ENCODE results near the gene UBE2I.

DNA sequence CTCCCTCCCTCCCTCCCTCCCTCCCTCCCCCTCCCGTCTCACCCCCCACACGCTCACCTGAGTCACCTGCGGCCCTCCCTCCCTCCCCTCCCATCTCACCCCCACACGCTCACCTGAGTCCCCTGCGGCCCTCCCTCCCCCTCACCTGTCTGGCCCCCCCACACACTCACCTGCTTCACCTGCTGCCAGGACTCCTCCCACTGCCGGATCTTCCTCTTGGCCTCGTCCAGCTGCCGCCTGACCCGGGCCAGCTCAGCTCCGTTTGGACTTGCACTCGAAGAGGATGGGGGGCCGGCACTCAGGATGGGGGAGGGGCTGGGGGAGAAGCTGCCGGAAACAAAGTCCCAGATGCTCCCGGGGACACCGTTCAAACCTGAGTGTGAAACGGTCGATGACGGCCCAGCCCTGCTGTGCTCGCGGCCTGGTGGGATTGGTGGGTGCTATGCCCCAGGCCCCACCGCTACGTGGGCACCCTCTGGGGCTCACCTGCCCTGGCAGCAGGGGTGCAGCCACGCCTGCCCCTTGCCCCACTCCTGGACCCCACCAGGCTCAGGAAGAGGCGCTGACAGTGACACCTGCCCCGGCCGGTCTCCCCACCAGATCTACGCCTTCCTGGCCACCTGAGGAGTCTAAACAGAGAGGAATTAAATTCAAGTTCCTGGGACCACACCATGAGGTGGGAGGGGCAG lies 58.2 kb downstream of the UBE2I start:
- TF ChIP-seq, protein P1, sequence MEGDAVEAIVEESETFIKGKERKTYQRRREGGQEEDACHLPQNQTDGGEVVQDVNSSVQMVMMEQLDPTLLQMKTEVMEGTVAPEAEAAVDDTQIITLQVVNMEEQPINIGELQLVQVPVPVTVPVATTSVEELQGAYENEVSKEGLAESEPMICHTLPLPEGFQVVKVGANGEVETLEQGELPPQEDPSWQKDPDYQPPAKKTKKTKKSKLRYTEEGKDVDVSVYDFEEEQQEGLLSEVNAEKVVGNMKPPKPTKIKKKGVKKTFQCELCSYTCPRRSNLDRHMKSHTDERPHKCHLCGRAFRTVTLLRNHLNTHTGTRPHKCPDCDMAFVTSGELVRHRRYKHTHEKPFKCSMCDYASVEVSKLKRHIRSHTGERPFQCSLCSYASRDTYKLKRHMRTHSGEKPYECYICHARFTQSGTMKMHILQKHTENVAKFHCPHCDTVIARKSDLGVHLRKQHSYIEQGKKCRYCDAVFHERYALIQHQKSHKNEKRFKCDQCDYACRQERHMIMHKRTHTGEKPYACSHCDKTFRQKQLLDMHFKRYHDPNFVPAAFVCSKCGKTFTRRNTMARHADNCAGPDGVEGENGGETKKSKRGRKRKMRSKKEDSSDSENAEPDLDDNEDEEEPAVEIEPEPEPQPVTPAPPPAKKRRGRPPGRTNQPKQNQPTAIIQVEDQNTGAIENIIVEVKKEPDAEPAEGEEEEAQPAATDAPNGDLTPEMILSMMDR (IDR thresholded peaks at IDR 0.05), result no peak
- TF ChIP-seq ZFX (IDR thresholded peaks at IDR 0.05; ENCODE audit: borderline replicate concordance), result no peak
